ENCODE data around the gene PTGES2.
A peak's percentile ranks its signal among the peaks of the same experiment; 100 is the strongest.

Gene PTGES2

DNA sequence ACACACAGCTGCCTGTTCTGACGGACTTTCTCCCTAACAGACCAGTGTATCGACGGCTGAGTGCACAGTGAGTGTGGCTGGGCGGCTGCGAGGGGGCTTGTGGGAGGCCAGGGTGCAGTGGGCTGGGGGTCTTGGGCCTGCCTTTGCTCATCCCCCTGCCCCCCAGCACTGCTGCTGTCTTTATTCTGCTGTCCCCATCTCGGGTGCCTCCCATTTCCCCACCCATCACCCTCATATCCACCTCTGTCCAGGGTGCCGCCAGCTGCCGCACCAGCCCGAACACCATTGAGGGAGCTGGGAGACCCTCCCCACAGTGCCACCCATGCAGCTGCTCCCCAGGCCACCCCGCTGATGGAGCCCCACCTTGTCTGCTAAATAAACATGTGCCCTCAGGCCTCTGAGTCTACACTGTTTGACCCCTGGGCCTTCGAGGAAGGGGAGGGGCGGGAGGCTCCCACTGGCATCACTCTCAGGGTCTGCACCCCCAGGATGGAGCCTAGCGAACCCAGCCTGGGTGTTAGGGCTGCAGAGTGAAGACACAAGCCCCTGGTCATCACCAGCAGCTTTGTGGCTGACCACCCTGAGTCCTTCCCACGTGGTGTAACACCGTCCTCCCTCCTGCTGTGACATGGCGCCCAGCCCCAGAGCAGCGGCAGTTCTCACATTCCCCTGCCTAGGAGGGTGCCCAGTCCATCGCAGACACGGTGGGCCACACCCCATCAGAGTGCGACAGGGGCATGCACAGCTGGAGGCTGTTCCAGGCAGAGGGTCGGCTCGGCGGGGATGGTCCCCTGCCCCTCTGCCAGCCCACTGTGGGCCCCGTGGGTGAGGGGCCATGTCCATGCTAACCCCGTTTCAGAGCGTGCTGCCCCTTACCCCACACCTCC is 25.8 kb upstream of the PTGES2 start:
- DNase-seq, result no peak

GRCh38 chr9:128152133-128153059 is 24.9 kb upstream of the PTGES2 start:
- DNase-seq, result no peak

DNA sequence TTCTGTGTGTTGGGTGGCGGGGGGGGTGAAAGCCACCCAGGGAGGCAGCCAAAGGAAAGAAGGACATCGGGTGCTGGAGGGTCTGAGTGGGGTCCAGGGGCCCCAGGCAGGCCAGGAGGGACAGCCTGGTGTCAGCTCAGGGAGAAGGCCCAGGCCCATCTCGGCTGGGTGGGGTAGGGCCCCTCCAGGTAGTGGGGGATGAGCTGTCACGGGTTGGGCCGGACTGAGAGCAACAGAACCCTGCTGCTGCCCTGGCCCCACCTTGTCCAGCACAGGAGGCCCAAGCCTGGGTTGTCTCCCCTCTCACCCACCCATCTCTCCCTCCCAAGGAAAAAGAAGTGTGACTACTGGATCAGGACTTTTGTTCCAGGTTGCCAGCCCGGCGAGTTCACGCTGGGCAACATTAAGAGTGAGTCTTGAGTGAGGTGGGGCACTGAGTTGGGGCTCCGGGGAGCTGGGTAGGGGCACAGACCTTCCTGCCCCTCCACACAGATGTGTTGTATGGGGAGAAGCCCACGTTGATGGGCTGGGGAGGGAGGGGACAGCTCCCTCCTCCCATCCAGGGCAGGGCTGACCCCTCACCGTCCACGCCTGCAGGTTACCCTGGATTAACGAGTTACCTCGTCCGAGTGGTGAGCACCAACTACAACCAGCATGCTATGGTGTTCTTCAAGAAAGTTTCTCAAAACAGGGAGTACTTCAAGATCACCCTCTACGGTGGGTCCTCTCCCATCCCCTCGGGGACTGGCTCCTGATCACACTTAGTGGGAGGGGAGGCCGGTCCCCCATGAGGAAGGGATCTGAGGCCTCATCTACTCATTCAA is 24.0 kb upstream of the PTGES2 start:
- DNase-seq, result no peak

GRCh38 chr9:128150594-128151308 is 23.2 kb upstream of the PTGES2 start:
- DNase-seq, result peak in 1 of 2 donors; percentile 6

DNA sequence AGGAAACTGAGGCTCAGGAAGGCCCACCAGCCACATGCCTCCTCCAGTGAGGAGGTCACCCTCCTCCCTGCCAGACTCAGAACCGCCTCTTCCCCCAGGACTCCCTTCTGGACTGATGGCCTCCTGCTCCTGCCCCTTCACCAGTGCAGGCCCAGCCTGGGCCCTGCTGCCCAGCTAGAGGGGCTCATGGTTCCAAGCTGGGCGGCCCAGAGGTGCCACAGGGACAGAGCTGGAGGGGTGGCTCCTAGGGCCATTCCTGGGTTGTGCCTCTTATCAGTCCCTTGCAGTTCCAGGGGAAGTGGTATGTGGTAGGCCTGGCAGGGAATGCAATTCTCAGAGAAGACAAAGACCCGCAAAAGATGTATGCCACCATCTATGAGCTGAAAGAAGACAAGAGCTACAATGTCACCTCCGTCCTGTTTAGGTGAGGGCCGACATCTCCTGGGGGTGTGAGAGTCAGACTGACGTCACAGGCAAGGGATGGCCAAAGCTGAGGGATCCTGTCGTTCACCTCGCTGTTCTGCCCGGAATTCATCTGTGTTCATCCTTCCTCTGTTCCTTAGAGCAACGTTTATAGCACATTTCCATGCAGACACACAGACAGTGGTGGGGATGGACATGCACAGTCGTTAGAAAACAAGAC is 22.5 kb upstream of the PTGES2 start:
- DNase-seq, result no peak

- no peak for DNase-seq
These were observed 21.6 kb upstream of the PTGES2 start, which contains the start of gene LCN2 for GRCh38 chr9:128149001-128149701. Gene LCN2 (plus strand): TSS chr9:128149453. CDS start chr9:128149526, 73 bp downstream.

DNA sequence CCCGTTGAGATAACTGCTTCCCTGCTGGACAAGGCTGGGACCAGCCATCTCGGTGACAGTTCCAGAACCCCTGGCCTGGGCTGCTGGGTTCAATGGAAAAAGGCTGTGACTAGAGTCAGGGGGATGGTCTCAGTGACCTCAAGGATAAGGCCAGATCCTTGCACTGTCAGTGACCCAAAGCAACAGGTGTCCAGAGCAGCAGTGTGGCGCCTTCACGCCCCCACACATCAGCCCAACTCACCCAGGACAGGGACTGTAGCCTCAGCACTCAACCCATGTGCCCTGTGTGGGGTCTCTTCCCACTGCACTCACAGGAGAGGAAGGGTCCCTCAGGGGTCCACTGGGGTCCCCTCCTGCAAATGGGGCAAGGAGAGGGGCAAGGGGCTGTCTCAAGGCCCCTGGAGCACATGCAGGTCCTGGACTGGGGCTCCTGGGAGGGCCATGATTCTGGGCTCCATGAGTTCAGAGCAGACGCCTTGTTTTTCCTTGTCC is 21.0 kb upstream of the PTGES2 start:
- DNase-seq, result no peak

DNA sequence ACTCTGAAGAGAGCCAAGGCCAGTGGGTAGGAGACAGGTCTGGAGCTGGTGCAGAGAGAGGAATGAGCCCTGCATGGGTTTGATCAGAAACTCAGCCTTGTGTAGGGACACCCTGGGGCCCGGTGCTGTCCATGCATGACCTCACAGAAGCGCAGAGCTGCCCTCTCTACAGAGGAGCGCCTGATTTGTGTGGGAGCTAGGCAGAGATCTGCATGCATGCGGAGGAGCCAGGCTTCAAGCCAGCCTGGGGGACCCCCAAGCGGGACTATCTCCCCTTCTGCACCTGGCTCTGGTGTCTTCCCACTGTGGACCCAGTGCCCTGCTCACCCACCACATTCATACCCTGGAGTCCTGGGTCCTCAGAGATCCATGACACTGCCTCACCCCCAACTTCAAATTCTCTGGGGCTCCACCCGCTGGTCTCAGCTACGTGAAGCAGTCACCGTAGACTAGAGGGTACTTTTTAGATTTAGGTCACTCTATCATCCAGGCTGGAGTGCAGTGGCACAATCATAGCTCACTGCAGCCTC is 19.1 kb upstream of the PTGES2 start:
- no peak for DNase-seq

- DNase-seq, result no peak
These were observed 18.4 kb upstream of the PTGES2 start for GRCh38 chr9:128145951-128146351.

- no peak for DNase-seq
These were observed 18.0 kb upstream of the PTGES2 start for GRCh38 chr9:128145536-128145935.

GRCh38 chr9:128144239-128145181 is 17.0 kb upstream of the PTGES2 start:
- no peak for DNase-seq

GRCh38 chr9:128143525-128144238 is 16.2 kb upstream of the PTGES2 start:
- DNase-seq, result no peak

- DNase-seq, result no peak
These were observed 15.1 kb upstream of the PTGES2 start for GRCh38 chr9:128142596-128142995.

GRCh38 chr9:128142061-128142460 is 14.5 kb upstream of the PTGES2 start:
- no peak for DNase-seq

GRCh38 chr9:128141604-128142003 is 14.1 kb upstream of the PTGES2 start:
- no peak for DNase-seq

DNA sequence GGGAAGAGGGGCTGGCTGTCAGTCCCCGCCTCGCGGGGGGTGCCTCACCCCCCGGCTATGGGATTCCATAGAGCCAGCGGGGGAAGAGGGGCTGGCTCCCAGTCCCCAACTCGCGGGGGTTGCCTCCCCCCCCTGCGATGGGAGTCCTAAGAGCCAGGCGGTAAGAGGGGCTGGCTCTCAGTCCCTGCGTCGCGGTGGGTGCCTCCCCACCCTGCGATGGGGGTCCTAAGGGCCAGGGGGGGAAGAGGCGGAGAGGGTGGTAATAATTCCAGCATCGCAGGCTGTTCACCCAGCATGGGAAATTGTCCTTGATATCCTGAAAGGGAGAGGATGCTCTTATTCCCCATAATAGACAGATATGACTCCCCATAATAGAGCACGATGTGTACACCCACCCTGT is 12.1 kb upstream of the PTGES2 start:
- no peak for DNase-seq

GRCh38 chr9:128138001-128138400 is 10.5 kb upstream of the PTGES2 start:
- no peak for DNase-seq

Data from bone marrow (tissue), 2 donors.